Measurements from ENCODE around the gene FSIP1.

FSIP1 gene

DNA sequence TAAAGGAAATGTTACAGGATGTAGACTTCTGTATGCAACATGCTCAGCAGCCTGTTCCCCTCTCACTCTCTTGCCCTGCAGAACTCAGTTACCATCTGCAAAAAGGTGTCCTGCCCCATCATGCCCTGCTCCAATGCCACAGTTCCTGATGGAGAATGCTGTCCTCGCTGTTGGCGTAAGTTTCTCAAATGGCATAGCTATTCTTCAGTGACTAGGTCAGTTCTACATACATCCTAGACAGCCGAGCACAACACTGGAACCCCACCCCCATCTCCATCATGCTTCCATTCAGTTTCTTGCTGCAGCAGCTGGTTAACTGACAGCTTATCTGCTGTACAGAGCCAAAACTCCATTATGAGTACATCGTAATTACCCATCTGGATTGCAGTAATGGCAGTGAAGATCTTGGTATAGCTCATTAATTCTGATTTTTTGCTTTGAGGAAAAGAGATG, 197.2 kb downstream of the FSIP1 start:
- peak; percentile 2 for DNase-seq
- in situ Hi-C loops (cut with HindIII; ENCODE audit: low pct_ligation_motif_present, low pct_unique_long_range_greater_than_20kb, low sequenced_read_pairs) = no loop called here

DNA sequence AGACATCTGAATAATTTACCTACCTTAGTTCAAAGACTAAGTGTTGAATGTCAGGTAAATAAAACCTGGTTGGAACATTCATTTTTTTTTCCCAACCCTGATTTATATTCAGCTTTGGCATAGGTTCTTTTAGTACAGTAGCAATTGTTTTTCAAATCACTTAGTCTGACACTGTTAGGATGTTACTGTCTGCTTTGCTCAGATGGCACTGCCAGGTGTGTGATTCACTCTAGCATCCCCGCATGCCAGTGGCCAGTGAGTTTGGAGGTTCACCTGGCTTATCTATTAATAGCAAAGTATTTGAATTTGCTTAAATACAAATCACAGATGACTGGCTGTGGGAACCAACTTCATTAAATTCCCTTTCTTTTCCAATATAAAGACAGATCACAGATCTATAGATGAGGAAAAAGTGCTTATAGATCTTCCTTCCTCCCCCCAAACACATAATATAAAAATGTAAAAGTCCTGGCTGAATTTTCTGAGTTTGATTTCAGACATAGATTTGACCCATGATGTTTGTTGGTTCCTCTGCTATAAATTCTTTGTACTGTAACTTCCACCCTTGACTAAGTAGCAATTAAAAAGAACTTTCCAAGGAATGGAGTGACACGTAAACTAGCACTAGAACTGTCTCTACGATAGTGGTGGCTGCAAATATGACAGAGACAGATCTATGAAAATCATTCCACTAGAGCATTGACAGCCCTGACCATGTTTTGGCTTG, 197.8 kb downstream of the FSIP1 start:
- in situ Hi-C loops (cut with HindIII; ENCODE audit: low pct_ligation_motif_present, low pct_unique_long_range_greater_than_20kb, low sequenced_read_pairs) = no loop called here
- peak; percentile 5 for DNase-seq

DNA sequence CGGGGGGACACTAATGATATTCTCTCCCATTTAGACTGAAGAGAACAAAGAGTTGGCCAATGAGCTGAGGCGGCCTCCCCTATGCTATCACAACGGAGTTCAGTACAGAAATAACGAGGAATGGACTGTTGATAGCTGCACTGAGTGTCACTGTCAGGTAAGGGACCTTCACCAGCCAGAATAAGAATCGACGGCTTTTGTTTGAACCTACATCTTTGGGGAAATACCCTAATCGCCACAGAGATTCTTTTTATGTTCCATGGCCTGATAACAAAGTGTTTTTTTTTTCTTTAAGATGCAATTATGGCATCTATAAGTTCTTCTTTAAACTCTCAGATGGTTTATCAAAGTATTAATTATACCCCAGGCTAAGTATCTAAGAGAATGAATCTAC, 198.4 kb downstream of the FSIP1 start:
- in situ Hi-C loops (cut with HindIII; ENCODE audit: low pct_ligation_motif_present, low pct_unique_long_range_greater_than_20kb, low sequenced_read_pairs) = no loop called here
- DNase-seq = no peak

DNA sequence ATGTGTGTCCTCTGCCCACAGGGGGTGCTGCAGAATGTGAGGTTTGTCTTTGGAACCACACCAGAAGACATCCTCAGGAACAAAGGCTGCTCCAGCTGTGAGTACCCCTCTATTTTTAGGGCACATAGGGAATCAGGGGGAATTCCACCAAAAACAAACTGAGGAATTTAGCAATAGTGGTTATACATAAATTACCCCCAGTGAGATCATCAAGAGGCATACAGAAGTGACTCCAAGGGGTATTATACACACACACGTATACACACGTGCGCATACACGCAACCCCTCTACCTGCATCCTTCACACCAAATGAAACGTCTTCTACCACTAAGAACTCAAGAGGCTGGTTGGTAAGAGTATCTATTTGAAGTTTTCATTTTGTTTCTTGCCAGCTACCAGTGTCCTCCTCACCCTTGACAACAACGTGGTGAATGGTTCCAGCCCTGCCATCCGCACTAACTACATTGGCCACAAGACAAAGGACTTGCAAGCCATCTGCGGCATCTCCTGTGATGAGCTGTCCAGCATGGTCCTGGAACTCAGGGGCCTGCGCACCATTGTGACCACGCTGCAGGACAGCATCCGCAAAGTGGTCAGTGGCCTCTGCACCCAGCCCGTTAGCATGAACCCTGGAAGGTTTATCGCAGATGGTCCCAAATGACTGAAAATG, 198.9 kb downstream of the FSIP1 start:
- peak; percentile 59 for DNase-seq
- in situ Hi-C loops (cut with HindIII; ENCODE audit: low pct_ligation_motif_present, low pct_unique_long_range_greater_than_20kb, low sequenced_read_pairs) = no loop called here

DNA sequence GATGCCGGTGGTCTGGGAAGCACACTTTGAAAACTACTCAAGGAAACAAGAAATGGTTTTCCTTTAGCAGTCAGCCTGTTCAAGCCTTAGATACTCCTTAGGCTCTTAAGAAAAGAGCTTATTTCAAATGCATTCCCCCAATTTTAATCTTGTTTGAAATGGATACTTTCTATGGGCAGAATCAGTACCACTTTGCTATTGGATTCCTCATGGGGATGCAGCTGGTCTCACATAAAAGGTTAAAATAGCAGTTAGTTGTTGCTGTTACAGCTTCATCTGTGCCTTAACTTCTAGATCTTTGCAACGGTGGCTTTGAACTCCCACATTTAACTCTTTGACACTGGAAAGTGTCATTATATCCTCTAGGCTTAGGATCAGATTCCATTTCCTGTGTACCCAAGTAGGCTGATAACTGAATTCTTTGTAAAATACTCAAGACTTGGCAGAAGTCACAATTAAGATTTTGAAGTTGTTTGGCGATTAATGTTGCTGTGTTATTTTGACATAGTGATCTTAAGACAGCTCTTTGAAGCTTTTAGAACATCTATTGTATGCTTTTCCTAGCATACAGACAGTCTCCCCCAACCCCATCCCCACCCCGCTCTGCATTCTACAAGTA, 199.6 kb downstream of the FSIP1 start:
- DNase-seq = peak; percentile 2
- in situ Hi-C loops (cut with HindIII; ENCODE audit: low pct_ligation_motif_present, low pct_unique_long_range_greater_than_20kb, low sequenced_read_pairs) = no loop called here

DNA sequence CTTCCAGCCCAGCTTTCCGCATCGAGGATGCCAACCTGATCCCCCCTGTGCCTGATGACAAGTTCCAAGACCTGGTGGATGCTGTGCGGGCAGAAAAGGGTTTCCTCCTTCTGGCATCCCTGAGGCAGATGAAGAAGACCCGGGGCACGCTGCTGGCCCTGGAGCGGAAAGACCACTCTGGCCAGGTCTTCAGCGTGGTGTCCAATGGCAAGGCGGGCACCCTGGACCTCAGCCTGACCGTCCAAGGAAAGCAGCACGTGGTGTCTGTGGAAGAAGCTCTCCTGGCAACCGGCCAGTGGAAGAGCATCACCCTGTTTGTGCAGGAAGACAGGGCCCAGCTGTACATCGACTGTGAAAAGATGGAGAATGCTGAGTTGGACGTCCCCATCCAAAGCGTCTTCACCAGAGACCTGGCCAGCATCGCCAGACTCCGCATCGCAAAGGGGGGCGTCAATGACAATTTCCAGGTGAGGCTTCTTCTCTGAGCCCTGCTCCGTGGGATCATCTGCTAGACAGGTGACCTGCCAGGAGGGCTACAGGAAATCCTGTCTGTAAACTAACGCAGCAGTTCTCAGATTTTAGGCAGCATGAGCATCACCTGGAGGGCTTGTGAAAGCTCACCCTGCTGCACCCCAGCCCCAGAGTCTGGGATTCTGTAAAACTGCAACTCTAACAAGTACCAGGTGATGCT, 200.2 kb downstream of the FSIP1 start:
- peak; percentile 34 for DNase-seq
- in situ Hi-C loops (cut with HindIII; ENCODE audit: low pct_ligation_motif_present, low pct_unique_long_range_greater_than_20kb, low sequenced_read_pairs) = no loop called here

DNA sequence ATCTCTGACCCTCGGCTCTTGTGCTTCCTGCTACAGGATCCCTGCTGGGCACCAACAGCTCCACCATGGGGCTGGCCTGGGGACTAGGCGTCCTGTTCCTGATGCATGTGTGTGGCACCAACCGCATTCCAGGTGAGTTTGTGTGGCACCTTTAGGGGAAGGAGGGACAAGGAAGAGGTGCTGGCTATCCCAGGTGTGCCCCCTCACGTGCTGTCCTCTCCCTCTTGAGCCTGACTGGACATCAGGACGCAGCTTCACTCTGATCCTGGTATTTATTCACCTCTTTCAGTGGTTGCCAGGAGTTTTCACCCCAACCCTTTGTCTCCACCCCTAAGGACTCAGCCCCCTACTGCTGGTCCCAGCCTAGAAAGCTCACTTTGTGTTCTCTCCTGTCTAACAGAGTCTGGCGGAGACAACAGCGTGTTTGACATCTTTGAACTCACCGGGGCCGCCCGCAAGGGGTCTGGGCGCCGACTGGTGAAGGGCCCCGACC, 200.8 kb downstream of the FSIP1 start:
- in situ Hi-C loops (cut with HindIII; ENCODE audit: low pct_ligation_motif_present, low pct_unique_long_range_greater_than_20kb, low sequenced_read_pairs) = no loop called here
- peak; percentile 52 for DNase-seq

DNA sequence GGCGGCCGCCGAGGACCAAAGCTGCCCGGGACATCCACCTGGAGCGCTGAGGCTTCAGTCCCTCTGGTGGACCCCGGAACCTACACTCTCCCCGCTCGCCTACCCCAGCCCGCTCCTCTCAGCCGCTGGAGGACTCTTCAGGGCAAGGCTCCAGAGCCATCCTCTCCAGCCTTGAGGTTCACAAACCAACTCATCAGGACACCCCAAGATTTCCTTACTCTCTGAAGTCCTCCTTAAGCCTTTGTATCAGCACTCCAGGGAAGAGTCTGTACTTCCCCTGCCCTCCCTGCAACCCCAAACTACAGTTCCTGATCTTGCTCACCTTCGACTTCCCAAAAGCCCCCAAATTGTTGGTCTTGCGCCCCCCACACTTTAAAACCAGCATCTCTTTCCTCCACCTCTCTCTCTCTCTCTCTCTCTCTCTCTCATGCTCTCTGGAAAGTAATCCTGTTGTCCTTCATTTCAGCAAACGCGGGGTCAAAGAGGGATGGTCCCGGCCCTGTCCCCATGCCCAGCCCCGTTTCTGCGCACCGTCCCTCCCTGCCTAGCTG, 201.3 kb downstream of the FSIP1 start:
- DNase-seq = peak; percentile 17
- in situ Hi-C loops (cut with HindIII; ENCODE audit: low pct_ligation_motif_present, low pct_unique_long_range_greater_than_20kb, low sequenced_read_pairs) = no loop called here

DNA sequence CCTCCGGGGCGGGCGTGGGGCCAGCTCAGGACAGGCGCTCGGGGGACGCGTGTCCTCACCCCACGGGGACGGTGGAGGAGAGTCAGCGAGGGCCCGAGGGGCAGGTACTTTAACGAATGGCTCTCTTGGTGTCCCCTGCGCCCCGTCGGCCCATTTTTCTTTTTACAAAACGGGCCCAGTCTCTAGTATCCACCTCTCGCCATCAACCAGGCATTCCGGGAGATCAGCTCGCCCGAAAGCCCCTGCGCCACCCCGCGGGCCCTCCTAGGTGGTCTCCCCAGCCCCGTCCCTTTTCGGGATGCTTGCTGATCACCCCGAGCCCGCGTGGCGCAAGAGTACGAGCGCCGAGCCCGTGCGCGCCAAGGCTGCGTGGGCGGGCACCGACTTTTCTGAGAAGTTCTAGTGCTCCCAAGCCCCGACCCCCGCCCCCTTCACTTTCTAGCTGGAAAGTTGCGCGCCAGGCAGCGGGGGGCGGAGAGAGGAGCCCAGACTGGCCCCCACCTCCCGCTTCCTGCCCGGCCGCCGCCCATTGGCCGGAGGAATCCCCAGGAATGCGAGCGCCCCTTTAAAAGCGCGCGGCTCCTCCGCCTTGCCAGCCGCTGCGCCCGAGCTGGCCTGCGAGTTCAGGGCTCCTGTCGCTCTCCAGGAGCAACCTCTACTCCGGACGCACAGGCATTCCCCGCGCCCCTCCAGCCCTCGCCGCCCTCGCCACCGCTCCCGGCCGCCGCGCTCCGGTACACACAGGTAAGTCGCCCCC, 202.0 kb downstream of the FSIP1 start, which contains the start of gene THBS1:
Gene THBS1 (plus strand): TSS at position 595 of the 757 bp plus-strand sequence. CDS start 779 bp downstream, outside the sequence.
- in situ Hi-C loops (cut with HindIII; ENCODE audit: low pct_ligation_motif_present, low pct_unique_long_range_greater_than_20kb, low sequenced_read_pairs) = no loop called here
- peak; percentile 92 for DNase-seq

DNA sequence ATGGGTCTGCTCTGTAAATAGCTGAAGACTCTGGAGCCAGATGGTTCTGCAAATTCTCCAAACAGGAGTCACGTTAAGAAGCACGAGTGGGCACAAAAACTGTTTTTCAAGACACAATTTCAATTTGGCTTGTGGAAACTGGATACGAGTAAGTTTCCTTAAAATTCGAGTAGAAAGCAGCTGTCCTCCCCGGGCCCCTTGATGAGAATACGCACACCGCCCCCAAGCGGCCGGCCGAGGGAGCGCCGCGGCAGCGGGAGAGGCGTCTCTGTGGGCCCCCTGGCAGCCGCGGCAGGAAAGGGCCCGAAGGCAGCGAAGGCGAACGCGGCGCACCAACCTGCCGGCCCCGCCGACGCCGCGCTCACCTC, 202.5 kb downstream of the FSIP1 start:
- in situ Hi-C loops (cut with HindIII; ENCODE audit: low pct_ligation_motif_present, low pct_unique_long_range_greater_than_20kb, low sequenced_read_pairs) = no loop called here
- peak; percentile 88 for DNase-seq

DNA sequence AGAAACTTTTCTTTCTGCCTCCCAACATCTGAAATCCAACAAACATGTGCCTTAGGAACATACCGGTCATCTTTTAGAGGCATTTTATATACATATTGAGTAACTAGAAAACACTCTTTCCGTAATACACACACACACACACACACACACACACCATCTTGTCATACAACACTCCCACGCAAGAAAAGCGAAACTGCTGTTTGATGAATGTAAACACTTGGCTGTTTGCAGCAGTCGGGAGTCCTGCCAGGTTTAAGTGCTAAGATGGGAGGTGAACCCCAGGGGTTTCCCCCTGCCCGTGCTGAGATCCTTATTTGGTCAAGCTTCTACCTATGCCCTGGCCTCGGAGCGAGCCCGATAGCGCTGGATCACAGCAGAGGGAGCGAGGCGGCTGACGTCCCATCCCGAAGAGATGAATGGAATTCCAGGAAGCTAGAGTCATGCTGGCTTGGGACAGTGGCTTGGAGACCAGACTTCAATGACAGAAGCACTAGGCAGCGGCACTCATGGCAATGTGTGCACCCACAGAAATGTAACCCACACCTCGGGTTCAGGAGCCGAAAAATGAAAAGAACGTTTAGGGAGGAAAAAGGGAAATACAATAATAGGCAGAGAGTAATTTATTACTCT, 203.0 kb downstream of the FSIP1 start:
- in situ Hi-C loops (cut with HindIII; ENCODE audit: low pct_ligation_motif_present, low pct_unique_long_range_greater_than_20kb, low sequenced_read_pairs) = no loop called here
- peak; percentile 93 for DNase-seq

DNA sequence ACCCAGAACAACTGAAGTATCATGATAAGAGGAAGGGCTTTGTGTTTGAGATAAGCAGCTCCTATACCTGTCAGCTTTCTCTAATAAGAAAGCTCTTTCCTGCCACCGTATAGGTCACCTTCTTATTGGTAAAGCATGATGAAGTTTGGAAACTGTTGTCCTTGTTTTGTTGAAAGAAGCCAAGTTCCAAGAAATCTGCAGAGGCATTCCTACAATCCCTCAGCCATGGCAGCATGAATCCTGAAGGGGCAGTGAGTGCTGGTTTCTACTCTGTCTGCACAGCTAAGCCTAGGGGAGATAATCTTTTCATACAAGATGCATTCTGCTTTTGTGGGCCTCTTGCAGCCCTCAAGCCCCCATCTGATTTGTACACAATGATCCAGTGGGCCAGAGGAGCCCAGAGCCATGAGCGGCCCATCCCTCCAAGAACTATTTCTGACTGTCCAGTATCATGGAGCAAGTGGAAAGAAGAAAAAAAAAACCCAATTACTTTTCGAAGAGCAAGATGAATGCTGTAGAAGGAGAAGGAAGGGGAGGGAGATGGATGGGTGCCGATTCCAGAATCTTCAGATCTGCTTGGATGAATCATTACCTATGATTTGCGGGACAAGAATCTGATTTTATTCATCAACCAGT, 203.7 kb downstream of the FSIP1 start:
- in situ Hi-C loops (cut with HindIII; ENCODE audit: low pct_ligation_motif_present, low pct_unique_long_range_greater_than_20kb, low sequenced_read_pairs) = no loop called here

DNA sequence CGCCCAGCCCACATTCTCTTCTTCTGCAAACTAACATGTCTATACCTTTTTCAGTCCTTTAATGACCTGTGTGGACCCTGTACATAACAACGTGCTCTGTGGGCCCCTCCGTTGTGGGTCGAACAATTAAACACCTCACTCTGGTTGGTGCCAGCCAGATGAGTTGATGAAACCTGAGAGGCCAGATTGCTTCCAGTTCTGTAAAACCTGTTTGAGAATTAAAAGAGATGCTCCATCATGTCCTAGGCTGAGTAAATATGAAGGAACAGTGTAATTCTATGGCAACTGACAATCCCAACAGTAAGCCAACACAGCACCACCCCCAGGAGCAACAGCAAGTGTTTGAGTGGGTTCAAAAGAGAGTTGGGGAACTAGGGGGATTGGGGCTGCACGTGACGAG, 207.5 kb downstream of the FSIP1 start:
- DNase-seq = no peak
- in situ Hi-C loops (cut with HindIII; ENCODE audit: low pct_ligation_motif_present, low pct_unique_long_range_greater_than_20kb, low sequenced_read_pairs) = no loop called here

More for the DNA sequence above, 203.7 kb downstream of the FSIP1 start:
- DNase-seq = peak; percentile 47

DNA sequence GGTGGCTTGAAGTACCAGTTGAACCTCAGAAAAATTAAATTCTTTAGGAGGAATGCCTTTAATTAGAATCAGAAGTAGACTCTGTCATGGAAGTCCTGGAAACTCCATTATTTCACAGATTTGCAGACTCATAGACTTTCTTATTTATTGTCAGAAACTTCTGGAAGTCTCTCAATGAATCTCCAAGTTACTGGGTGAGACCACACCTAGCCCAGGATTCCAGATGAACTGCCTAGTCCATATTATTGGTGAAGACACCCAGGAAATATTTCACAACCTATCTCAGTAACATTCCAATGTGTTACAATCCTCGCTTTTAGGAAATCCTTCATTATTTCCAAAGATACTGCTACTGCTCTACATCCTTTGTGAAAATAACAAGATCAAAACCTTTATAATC, 208.2 kb downstream of the FSIP1 start:
- in situ Hi-C loops (cut with HindIII; ENCODE audit: low pct_ligation_motif_present, low pct_unique_long_range_greater_than_20kb, low sequenced_read_pairs) = no loop called here
- DNase-seq = no peak

DNA sequence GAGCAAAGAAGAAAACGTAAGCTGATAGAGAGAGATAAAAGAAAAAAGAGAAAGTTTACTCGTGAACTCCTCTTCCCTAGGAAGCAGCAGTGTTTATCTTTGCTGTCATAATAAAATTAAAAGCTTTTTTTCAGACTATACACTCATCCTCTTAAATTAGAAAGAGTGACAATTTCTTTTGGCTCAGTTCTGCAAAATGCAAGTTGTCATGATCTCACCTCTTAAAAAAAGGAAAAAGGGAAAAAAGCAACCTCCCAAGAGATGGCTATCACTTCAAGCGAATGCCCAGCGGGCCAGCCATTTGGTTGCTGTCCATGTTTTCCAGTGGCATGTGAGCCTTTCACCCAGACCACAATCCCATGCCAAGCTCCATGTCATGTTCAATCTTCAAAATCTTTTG, 208.8 kb downstream of the FSIP1 start:
- in situ Hi-C loops (cut with HindIII; ENCODE audit: low pct_ligation_motif_present, low pct_unique_long_range_greater_than_20kb, low sequenced_read_pairs) = no loop called here

DNA sequence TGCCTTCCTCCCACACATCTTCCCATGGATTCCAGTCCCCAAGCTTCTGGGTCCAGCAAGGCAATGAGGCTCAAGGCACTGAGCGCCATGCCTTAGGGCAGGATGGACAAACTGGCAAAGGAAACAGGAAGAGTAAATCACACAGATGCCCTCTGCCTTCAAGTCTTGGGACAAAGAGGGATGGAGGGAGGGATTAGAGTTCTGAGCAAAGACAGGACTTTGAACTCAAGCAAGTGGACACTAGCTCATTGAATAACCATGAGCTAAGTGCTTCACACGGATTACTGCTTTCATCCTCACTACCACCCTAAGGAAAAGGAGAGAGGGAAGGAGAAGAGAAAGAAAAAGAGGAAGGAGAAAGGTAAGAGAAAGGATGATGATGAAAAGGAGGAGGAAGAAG, 209.4 kb downstream of the FSIP1 start:
- DNase-seq = no peak
- in situ Hi-C loops (cut with HindIII; ENCODE audit: low pct_ligation_motif_present, low pct_unique_long_range_greater_than_20kb, low sequenced_read_pairs) = no loop called here

More for the DNA sequence above, 208.8 kb downstream of the FSIP1 start:
- DNase-seq = no peak

DNA sequence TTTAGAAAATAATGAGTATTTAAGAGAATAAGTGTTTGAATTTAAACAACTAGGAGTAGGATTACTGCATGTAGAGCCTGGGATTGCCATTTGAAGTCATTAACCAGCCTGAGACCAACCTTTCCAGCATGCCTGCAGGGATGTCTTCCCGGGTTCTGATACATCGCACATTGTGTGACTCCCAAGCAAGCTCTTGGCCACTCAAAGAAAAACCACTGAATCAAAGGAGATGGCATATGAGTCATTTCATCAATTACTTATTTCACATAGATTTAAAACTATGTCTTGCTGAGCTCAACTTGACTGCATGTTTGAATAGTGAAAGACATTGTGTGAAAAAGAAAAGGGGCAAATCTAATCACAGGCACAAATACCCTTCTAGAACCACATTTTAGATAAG, 216.8 kb downstream of the FSIP1 start:
- peak; percentile 7 for DNase-seq
- in situ Hi-C loops (cut with HindIII; ENCODE audit: low pct_ligation_motif_present, low pct_unique_long_range_greater_than_20kb, low sequenced_read_pairs) = no loop called here

Data from ACHN (cell line).